ENCODE results near the gene SND1. TPM values are rescaled to one million over a fixed set of nuclear protein-coding genes. Genes with fewer than 3 reads are reported as not detected.

The SND1 gene
- total and polyA plus RNA-seq, 10 of the 15 experiments (the other 5 are each of a cell fraction or from before 2014, with no cell fraction given) = 52.4 to 270 (median 146) TPM

DNA sequence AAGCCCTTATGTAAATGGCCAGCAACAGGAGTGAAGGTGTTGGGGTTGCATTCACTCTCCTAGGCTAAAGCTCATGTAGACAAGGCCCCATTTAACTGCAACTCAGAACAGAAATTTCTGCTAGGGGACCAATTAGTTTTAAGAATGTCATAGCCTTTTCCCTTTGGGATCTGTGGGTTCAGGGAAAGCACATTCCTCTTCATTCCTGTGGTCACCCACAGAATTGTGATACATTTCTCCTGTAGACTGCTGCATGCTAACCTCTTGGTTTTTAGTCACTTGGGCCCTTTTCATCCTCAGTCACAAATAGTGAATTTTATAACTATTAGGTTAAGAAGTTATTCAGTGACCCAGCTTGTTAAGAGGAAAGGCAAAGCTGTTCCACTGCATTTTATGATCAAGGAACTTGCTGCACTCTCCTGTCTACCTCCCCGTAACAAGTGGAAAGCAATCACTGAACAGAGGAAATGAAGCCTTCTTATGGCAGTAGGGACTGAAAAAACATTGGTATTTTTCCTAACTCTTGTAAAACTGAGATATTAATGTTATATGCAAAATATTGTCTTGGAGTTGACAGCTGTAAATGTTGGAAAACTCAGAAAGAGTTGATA, 124.9 kb downstream of the SND1 start:
- peaks cover 15% of the 10 kb centered on the region for H3K79me2 ChIP-seq (ENCODE audit: control insufficient read depth, insufficient read depth, low read length)
- CTCF ChIA-PET = interaction anchor here (0.8 to 2.7 kb wide), 5 partner anchors 15 to 79 kb away, joined by 3 to 14 read pairs (median 4); no protein-coding TSS in a partner anchor
- WGBS (ENCODE audit: insufficient coverage, insufficient replicate concordance, low lambda C conversion rate, missing lambda C conversion rate) = 96% methylated on average over 1 of the region's 1 CpG
- no peak overlapping the region for H2AFZ ChIP-seq (ENCODE audit: control insufficient read depth, low read depth, low read length)
- in situ Hi-C loops (cut with MboI) = no loop called here
- H3K4me1 ChIP-seq (ENCODE audit: control insufficient read depth, insufficient read depth, low read length) = no peaks in the 10 kb centered on the region
- no peak overlapping the region for H3K9ac ChIP-seq (ENCODE audit: control insufficient read depth, insufficient read depth, low read length)
- TF ChIP-seq EED (IDR thresholded peaks at IDR 0.05; ENCODE audit: low read depth) = no peak
- no peak for TF ChIP-seq NR2C1 (IDR thresholded peaks at IDR 0.05)
- no peak for TF ChIP-seq ATF7 (IDR thresholded peaks at IDR 0.05; ENCODE audit: low read depth)
- no peak for TF ChIP-seq ZNF217 (IDR thresholded peaks at IDR 0.05)
- TF ChIP-seq BHLHE40 (IDR thresholded peaks at IDR 0.05; ENCODE audit: borderline replicate concordance in 1 of 2, low read depth in 2 of 2, low read length in 1 of 2) = no peak
- no peak for TF ChIP-seq YBX1 (IDR thresholded peaks at IDR 0.05)
- no peak for TF ChIP-seq ZNF274 (IDR thresholded peaks at IDR 0.05; ENCODE audit: insufficient read depth, insufficient read length)
- TF ChIP-seq, protein P1, sequence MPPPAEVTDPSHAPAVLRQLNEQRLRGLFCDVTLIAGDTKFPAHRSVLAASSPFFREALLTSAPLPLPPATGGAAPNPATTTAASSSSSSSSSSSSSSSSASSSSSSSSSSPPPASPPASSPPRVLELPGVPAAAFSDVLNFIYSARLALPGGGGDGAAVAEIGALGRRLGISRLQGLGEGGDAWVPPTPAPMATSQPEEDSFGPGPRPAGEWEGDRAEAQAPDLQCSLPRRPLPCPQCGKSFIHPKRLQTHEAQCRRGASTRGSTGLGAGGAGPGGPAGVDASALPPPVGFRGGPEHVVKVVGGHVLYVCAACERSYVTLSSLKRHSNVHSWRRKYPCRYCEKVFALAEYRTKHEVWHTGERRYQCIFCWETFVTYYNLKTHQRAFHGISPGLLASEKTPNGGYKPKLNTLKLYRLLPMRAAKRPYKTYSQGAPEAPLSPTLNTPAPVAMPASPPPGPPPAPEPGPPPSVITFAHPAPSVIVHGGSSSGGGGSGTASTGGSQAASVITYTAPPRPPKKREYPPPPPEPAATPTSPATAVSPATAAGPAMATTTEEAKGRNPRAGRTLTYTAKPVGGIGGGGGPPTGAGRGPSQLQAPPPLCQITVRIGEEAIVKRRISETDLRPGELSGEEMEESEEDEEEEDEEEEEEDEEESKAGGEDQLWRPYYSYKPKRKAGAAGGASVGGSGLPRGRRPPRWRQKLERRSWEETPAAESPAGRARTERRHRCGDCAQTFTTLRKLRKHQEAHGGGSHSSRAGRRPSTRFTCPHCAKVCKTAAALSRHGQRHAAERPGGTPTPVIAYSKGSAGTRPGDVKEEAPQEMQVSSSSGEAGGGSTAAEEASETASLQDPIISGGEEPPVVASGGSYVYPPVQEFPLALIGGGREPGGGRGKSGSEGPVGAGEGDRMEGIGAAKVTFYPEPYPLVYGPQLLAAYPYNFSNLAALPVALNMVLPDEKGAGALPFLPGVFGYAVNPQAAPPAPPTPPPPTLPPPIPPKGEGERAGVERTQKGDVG (CRISPR knock-in tag; IDR thresholded peaks at IDR 0.05) = no peak
- no peak for TF ChIP-seq BCL3 (IDR thresholded peaks at IDR 0.05; ENCODE audit: borderline replicate concordance, insufficient read depth, low read depth, low read length, poor library complexity, severe bottlenecking)
- no peak for TF ChIP-seq CBX5 (IDR thresholded peaks at IDR 0.05; ENCODE audit: low read depth)
- no peak for TF ChIP-seq BACH1 (IDR thresholded peaks at IDR 0.05; ENCODE audit: borderline replicate concordance)
- TF ChIP-seq, protein P2, sequence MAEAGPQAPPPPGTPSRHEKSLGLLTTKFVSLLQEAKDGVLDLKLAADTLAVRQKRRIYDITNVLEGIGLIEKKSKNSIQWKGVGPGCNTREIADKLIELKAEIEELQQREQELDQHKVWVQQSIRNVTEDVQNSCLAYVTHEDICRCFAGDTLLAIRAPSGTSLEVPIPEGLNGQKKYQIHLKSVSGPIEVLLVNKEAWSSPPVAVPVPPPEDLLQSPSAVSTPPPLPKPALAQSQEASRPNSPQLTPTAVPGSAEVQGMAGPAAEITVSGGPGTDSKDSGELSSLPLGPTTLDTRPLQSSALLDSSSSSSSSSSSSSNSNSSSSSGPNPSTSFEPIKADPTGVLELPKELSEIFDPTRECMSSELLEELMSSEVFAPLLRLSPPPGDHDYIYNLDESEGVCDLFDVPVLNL (IDR thresholded peaks at IDR 0.05; ENCODE audit: low read depth, low read length) = no peak
- no peak for TF ChIP-seq PAX5 (IDR thresholded peaks at IDR 0.05; ENCODE audit: borderline replicate concordance, low read depth, low read length)
- H4K20me1 ChIP-seq (ENCODE audit: control insufficient read depth, insufficient read depth) = no peaks in the 10 kb centered on the region
- SMC1A ChIA-PET (ENCODE audit: uncharacterized antibody, unreplicated experiment) = interaction anchor here (1.0 to 3.5 kb wide), 3 partner anchors 11 to 20 kb away, joined by 3 to 11 read pairs (median 3); no protein-coding TSS in a partner anchor
- no TSS peak for BruUV-seq (replicated peaks)
- no peaks in the 10 kb centered on the region for H3K27me3 ChIP-seq (replicated peaks in 1 of 2; ENCODE audit: control insufficient read depth in 2 of 2, insufficient read depth in 2 of 2, low read length in 1 of 2)
- intact Hi-C loops (cut with micrococcal nuclease; ENCODE audit: unreplicated experiment) = no loop called here
- no peak overlapping the region for H3K27ac ChIP-seq (ENCODE audit: control insufficient read depth, insufficient read depth)
- no peak overlapping the region for H3K4me3 ChIP-seq
- no peak for FAIRE-seq
- H3K36me3 ChIP-seq (ENCODE audit: control insufficient read depth in 2 of 2, insufficient read depth in 2 of 2, low read length in 1 of 2) = no peaks in the 10 kb centered on the region; a peak in 1 of 4 replicates
- RAD21 ChIA-PET (ENCODE audit: unreplicated experiment) = no interaction called here
- H3K9me3 ChIP-seq (replicated peaks; ENCODE audit: control insufficient read depth, insufficient read depth, low read length) = no peaks in the 10 kb centered on the region
- ATAC-seq = no peak
- no peak for DNase-seq (ENCODE audit: low read depth, low spot score)
- H3K4me2 ChIP-seq (ENCODE audit: control insufficient read depth, insufficient read depth) = no peak overlapping the region
- POLR2A ChIA-PET = no interaction called here

Data from GM12878 (cell line).